ENCODE data around the gene SLMAP. TPM values are rescaled to one million over a fixed set of nuclear protein-coding genes. Genes with fewer than 3 reads are reported as not detected.

SLMAP gene
- total and polyA plus RNA-seq, 2 of the 4 experiments (the other 2 are of a cell fraction): 15.5 to 26.5 TPM

- Histone ChIP-seq H3K36me3 (ENCODE audit: control insufficient read depth, insufficient read depth, low read length) (no peaks in the 10 kb centered on the region), H2BK15ac (ENCODE audit: low read depth, low read length) (no peak overlapping the region), H3K4me1 (ENCODE audit: control insufficient read depth, insufficient read depth, low read length) (peaks cover 5% of the 10 kb centered on the region), H3K18ac (ENCODE audit: low read depth, low read length) (no peak overlapping the region), H3K79me1 (ENCODE audit: low read depth in 1 of 2, low read length in 2 of 2) (peaks cover 18 to 46% of the 10 kb centered on the region in 2 experiments), H2BK120ac (ENCODE audit: low read depth, low read length) (no peak overlapping the region), H3K9me3 (ENCODE audit: control insufficient read depth, insufficient read depth, low read length) (no peaks in the 10 kb centered on the region), H2BK5ac (ENCODE audit: low read depth, low read length, poor library complexity, severe bottlenecking) (no peak overlapping the region), H3K23ac (ENCODE audit: low read depth, low read length) (no peak overlapping the region), H2BK20ac (ENCODE audit: low read depth, low read length) (no peak overlapping the region), H2AK9ac (replicated peaks; ENCODE audit: low read depth, low read length, poor library complexity) (no peak overlapping the region), H4K8ac (ENCODE audit: low read depth in 2 of 2, low read length in 2 of 2) (no peak overlapping the region), H3K4ac (ENCODE audit: low read depth, low read length) (no peak overlapping the region), H3K27me3 (ENCODE audit: control insufficient read depth, insufficient read depth, low read length) (no peaks in the 10 kb centered on the region), H3K9ac (ENCODE audit: low read depth, low read length) (no peak overlapping the region), H3K56ac (ENCODE audit: extremely low read depth, insufficient read depth, low read length) (no peak overlapping the region), H4K91ac (ENCODE audit: insufficient read depth, low read depth, low read length) (no peak overlapping the region), H4K20me1 (ENCODE audit: insufficient read depth, low read length) (peaks cover 14% of the 10 kb centered on the region; the same call in 1 of the 2 replicates), H3K14ac (replicated peaks; ENCODE audit: low read depth, low read length) (no peak overlapping the region), H2AK5ac (ENCODE audit: low read depth, low read length) (no peak overlapping the region), H3K4me3 (ENCODE audit: insufficient read depth, low read depth, low read length) (no peak overlapping the region), H3K27ac (ENCODE audit: insufficient read depth, low read length) (no peak overlapping the region), H3K4me2 (ENCODE audit: low read depth, low read length) (no peak overlapping the region), H3K9me1 (ENCODE audit: insufficient read depth, low read length) (peaks cover 6% of the 10 kb centered on the region), H2AFZ (replicated peaks; ENCODE audit: low read length, poor library complexity) (no peak overlapping the region), H4K5ac (ENCODE audit: low read depth, low read length) (no peak overlapping the region)
- BruUV-seq (replicated peaks): no TSS peak
- no CpG with 5 or more reads among the region's 6 CpGs for WGBS, 2 experiments (ENCODE audit: extremely low coverage in 2 of 2, insufficient read length in 1 of 2)
- ATAC-seq (ENCODE audit: low read depth) (no peak), DNase-seq (no peak)
- ChIA-PET CTCF (interaction anchor here (0.6 kb wide), 1 partner anchor 31 kb away, joined by 3 read pairs; no protein-coding TSS in a partner anchor), POLR2A (ENCODE audit: unreplicated experiment) (no interaction called here)
- TF ChIP-seq POLR2A (IDR thresholded peaks at IDR 0.05; ENCODE audit: low read depth, low read length) (no peak), FOS (IDR thresholded peaks at IDR 0.05; ENCODE audit: low read depth, low read length) (no peak), RAD21 (IDR thresholded peaks at IDR 0.05; ENCODE audit: low read length) (no peak), USF2 (IDR thresholded peaks at IDR 0.05; ENCODE audit: low read depth, low read length) (no peak), RFX5 (IDR thresholded peaks at IDR 0.05; ENCODE audit: low read depth, low read length) (no peak), BHLHE40 (IDR thresholded peaks at IDR 0.05; ENCODE audit: low read depth, low read length) (no peak), MXI1 (IDR thresholded peaks at IDR 0.05; ENCODE audit: borderline replicate concordance, low read depth, low read length) (no peak), MAZ (IDR thresholded peaks at IDR 0.05; ENCODE audit: borderline replicate concordance, low read depth, low read length) (no peak), CHD1 (IDR thresholded peaks at IDR 0.05; ENCODE audit: low read depth, low read length) (no peak), CEBPB (IDR thresholded peaks at IDR 0.05; ENCODE audit: low read depth, low read length) (no peak), NFE2L2 (IDR thresholded peaks at IDR 0.05; ENCODE audit: low read depth, low read length) (no peak), CTCF (conservative IDR thresholded peaks at IDR 0.05; ENCODE audit: low read depth, low read length) (no peak), MAFK (IDR thresholded peaks at IDR 0.05; ENCODE audit: low read depth, low read length) (no peak), SMC3 (IDR thresholded peaks at IDR 0.05; ENCODE audit: low read depth, low read length) (no peak), RCOR1 (IDR thresholded peaks at IDR 0.05; ENCODE audit: insufficient replicate concordance, low read length) (no peak), ELK1 (IDR thresholded peaks at IDR 0.05; ENCODE audit: borderline replicate concordance, low read depth, low read length) (no peak)
- intact Hi-C loops (cut with micrococcal nuclease) (no loop called here), dilution Hi-C loops (cut with HindIII; ENCODE audit: low sequenced_read_pairs, unreplicated experiment) (no loop called here), in situ Hi-C loops (cut with MboI; ENCODE audit: low sequenced_read_pairs) (no loop called here)
These were observed 38.8 kb downstream of the SLMAP start for GRCh38 chr3:57794951-57795350.
